HG02610 (cell line): ENCODE measurements around the gene VPS35L.

Source experiments
- ATAC-seq: cut with Tn5 transposase; IDR thresholded peaks from one replicate; pipeline ENCODE4 v1.9.1; 2021; ENCODE audit warnings: mild to moderate bottlenecking, moderate library complexity; ENCODE audit not compliant: unreplicated experiment

Gene VPS35L, protein sequence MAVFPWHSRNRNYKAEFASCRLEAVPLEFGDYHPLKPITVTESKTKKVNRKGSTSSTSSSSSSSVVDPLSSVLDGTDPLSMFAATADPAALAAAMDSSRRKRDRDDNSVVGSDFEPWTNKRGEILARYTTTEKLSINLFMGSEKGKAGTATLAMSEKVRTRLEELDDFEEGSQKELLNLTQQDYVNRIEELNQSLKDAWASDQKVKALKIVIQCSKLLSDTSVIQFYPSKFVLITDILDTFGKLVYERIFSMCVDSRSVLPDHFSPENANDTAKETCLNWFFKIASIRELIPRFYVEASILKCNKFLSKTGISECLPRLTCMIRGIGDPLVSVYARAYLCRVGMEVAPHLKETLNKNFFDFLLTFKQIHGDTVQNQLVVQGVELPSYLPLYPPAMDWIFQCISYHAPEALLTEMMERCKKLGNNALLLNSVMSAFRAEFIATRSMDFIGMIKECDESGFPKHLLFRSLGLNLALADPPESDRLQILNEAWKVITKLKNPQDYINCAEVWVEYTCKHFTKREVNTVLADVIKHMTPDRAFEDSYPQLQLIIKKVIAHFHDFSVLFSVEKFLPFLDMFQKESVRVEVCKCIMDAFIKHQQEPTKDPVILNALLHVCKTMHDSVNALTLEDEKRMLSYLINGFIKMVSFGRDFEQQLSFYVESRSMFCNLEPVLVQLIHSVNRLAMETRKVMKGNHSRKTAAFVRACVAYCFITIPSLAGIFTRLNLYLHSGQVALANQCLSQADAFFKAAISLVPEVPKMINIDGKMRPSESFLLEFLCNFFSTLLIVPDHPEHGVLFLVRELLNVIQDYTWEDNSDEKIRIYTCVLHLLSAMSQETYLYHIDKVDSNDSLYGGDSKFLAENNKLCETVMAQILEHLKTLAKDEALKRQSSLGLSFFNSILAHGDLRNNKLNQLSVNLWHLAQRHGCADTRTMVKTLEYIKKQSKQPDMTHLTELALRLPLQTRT

DNA sequence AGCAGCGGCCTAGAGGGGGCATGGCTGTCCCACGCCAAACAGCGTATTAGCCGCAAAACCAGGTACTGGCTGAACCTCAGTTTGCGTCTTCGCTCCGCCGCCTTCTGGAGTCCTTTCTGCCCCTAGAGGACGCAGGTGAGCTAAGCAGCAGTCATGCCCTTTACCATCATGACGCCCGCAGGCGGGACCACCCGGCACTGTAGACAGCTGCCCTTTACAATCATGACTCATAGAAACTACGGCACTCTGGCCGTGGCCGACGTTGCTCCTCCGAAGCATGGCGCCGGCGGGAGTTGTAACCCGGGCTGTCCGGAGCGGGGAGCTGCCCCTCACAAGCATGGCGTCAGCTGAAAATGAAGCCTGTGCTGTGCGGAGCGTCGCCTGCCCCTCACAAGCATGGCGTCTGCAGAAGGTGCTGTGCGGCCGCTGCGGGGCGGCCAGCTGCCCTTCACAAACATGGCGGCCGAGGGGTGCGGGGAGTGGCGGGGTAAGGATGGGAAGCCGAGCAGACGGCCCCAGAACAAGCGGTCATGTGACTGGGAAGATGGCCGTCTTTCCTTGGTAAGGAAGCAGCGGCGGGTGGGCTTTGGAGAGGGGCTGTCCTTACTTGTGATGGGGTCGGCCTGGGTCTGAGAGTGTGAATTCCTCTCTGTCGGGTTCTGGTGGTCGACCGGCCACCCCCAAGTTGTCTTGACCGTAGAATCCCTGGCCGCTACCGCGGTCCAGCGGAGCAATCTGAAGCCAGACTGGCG, at the start of gene VPS35L:
Gene VPS35L (plus strand): TSS at position 518 of the 752 bp plus-strand sequence. CDS start 27 bp downstream, at position 545.
- ATAC-seq, result peak; percentile 97

DNA sequence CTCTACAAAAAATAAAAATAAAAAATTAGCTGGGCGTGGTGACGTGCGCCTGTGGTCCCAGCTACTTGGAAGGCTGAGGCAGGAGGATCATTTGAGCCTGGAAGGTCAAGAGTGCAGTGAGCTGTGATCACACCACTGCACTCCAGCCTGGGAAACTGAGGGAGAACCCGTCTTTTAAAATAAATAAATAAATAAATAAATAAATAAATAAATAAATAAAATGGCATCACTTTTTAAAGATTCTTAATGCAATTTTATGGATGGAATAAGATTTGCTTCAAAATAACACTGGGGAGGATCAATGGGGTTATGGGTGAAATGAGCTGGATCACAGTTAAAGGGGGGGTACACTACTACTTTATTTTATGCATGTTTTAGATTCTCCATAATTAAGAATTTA, 48.5 kb upstream of the VPS35L start:
- no peak for ATAC-seq

DNA sequence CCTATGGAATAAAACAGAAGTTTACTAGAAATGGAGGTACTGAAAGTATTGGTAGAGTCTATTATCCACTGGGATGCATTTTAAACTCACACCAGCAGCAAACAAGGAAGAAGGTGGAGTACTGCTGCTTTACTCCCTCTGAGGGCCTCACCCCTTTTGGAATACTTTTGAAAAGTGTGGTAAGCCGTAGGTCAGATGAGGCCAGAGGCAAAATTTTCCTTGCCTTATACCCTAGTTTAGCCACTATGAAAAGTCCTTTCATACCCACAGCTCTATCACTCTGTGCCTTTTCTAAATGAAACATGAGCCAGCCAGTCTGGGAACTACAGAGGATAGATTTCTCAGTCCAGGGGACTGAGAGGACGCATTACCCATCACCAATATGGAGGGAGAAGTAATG, 47.6 kb upstream of the VPS35L start:
- no peak for ATAC-seq

DNA sequence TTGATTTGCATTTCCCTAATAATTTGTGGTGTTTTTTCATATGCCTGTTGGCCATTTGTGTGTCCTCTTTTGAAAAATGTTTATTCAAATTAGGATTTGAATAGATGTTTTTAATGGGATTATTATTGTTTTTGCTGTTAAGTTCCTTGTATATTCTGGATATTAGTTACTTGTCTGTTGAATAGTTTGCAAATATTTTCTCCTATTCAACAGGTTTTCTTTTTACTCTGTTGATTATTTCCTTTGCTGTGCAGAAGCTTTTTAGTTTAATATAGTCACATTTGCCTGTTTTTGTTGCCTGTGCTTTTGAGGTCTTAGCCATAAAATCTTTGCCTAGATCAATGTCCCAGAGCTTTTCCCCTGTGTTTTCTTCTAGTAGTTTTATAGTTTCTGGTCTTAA, 43.2 kb upstream of the VPS35L start:
- ATAC-seq, result no peak

DNA sequence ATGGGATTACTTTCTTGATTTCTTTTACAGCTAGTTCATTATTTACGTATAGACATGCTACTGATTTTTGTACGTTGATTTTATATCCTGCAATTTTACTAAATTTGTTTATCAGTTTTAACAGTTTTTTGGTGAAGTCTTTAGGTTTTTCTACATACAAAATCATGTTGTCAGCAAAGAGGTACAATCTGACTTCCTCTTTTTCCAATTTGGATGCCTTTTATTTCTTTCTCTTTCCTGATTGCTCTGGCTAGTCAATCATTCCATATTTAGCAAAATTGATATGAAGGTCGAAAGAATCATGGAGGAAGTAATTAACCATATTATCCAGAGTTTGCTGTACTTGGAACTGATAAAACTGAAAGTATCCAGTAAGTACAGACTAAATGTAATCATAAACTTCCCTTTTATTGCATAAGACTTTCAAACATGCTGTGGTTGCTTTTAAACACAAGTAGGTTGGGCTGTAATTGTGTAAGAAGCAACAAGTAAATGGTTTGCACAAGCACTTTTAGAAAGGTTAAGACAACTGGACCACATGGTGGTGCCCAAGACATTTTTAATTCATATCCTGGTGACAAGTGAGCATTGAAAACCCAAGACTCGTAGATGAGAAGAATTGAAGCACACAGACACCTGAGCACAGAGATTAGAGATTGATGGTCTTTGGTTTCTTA, 42.0 kb upstream of the VPS35L start:
- ATAC-seq, result no peak

DNA sequence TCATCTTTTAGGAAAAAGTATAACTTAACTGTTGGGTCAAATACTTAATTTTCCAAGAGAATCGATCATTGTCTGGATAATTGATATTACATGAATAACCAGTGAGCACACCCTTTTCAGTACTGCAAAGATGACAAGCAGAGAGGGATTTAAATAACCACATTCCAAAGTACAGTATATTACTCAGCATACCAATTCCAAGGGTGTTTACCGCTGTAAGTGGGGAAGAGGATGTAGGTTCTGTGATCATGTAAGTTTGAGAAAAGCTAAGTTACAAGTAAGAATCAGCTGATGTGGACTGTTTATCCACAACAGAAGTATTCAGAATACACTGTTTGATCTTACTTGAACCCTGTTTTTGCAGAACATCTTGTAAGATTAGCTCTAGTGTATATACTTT, 39.7 kb upstream of the VPS35L start:
- no peak for ATAC-seq

DNA sequence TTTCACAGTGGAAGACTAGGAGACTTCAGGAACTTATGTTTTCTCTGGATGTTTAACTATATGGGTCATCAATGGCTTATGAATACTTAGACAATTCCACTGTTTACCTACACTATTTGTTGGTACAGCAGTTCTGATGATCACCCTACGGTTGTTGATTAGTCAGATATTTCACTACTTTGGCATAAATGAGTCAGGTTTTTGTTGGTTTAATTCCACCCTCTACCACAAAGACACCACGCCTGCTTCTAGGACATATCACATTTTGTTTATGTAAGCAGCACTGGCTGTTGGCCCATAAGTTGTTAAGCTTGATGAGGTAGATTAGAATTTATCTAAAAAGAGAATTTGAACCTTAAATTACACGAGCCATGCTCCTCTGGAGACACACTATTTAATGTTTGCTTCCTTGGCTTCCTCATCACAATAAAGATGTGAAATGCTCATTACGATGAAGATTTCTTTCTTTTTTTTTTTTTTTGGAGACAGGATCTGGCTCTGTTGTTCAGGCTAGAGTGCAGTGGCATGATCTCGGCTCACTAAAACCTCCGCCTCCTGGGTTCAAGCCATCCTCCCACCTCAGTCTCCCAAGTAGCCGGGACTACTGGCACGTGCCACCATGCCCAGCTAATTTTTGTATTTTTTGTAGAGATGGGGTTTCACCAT, 37.9 kb upstream of the VPS35L start:
- ATAC-seq, result no peak

DNA sequence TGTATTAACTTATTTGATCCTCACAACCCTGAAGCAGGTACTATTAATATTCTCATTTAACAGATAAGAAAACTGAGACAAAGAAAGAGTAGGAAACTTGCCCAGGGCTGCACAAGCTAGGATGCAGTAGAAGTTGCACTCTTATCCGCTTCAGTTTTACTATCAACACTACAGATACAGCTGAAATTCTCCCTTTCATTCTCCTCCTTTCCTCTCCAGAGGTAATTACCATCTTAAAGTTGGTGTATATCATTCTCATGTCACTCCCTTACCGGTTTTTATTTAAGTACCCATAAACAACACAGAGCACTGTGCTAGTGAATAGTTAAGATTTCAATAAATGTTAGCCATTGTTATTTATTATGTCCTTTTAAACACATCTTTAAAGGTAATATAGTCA, 37.1 kb upstream of the VPS35L start:
- no peak for ATAC-seq

DNA sequence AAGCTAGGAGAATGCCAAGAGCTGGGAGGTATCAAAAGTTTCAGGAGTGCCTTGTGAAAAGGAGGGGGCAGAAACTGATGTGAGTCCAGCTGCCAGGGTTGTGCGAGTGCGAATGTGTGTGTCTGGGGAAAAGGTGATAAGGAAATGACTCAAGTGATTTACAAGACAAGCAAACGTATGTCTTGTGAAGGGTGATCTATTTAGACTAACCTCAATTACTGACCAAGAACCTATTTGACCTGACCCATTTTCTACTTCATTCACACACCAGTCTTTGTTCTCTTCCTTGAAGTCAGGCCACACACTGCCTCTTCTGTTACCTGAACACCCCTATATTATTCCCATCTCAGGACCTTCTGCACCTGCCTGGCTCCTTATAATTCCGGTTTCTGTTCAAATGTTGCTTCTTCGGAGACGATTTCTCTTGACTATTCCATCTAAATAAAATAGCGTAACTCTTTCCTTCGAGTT, 34.6 kb upstream of the VPS35L start:
- no peak for ATAC-seq

DNA sequence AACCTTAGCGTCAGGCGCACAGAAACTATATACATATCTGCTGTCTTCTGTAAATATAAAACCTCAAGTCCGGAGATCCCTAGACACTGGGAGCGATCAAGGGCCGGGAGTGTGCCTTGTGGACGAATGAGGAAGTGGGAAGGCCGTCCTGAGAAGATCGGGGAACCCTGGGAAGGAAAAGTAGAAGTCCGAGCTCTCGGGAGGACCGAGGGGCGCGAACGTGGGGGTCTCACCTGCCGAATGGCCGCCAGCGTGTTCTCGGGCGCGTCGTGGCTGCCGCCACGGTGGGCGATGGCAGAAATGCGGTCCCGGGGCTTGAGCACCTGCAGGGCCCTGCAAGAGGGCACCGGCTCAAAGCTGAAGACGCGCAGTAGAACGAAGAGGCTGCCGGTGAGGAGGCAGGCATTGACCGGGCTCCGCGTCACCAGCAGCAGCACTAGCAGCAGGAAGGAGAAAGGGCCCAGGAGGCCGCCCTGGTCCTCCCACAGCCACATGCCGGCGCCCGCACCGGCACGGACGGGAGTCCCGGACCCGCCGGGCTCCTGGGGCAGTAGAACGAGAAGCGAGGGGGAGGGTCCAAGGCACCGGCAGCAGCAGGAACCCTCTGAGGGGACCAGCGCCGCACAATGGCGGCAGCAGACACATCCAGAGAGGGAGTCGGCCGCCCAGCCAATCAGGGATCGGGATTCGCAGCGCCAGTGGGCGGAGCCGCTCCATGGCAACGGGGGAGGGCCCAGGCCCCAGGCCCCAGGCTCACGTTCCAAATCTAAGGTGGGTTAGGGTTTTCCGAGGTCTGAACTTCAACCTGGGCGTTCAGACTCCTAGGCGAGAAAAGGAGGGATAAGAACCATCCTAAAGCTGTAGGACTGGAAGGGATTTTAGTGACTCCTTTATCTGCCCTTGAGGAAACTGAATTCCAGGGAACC, 33.8 kb upstream of the VPS35L start, which contains the start of gene GDE1:
Gene GDE1 (minus strand): TSS at position 628 of the 926 bp plus-strand sequence. CDS start 134 bp downstream, at position 494.
- peak; percentile 78 for ATAC-seq

DNA sequence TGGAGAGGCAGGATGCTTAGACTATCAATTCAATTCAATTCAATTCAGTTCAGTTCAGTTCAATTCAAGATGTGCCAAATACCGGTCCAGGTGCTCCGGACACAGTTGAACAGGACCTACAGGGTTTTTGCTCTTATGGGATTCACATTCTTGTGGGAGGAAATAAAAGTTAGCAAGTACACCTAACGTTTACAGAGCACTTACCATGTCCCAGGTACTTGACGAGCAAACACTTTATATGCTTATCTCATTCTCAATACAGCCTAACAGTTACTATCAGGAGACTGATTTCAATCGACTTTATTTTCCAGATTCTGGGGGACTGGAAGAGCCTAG, 33.1 kb upstream of the VPS35L start:
- ATAC-seq, result no peak

DNA sequence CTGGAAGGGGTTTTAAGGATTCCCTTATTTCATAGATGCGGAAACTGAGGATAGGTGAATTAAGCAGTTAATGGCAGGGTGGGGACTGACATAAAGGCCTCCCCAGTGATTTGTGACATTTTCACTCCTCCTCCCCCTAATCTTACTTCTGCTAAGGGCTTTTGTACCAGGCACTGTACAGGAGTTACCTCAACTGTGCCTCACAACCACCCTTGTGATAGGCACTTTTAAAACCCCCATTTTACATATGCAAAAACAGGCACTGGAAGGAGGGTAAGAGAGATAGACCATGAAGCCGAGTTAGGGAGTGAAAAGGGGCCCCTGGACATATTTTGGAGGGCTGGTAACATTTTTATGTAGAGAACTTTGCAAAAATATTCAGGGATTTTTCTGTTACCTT, 32.7 kb upstream of the VPS35L start:
- ATAC-seq, result no peak

DNA sequence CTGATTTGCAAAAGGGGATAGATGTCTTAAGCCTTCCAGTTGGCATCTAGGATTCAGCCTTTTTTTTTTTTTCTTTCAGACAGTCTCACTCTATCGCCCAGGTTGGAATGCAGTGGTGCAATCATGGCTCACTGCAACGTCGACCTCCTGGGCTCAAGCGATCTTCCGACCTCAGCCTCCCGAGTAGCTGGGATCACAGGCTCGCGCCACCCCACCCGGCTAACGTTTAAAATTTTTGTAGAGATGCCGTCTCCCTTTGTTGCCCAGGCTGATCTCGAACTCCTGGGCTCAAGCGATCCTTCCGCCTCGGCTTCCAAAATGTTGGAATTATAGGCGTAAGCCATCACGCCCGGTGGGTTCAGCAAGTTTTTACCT, 32.3 kb upstream of the VPS35L start:
- ATAC-seq, result no peak

DNA sequence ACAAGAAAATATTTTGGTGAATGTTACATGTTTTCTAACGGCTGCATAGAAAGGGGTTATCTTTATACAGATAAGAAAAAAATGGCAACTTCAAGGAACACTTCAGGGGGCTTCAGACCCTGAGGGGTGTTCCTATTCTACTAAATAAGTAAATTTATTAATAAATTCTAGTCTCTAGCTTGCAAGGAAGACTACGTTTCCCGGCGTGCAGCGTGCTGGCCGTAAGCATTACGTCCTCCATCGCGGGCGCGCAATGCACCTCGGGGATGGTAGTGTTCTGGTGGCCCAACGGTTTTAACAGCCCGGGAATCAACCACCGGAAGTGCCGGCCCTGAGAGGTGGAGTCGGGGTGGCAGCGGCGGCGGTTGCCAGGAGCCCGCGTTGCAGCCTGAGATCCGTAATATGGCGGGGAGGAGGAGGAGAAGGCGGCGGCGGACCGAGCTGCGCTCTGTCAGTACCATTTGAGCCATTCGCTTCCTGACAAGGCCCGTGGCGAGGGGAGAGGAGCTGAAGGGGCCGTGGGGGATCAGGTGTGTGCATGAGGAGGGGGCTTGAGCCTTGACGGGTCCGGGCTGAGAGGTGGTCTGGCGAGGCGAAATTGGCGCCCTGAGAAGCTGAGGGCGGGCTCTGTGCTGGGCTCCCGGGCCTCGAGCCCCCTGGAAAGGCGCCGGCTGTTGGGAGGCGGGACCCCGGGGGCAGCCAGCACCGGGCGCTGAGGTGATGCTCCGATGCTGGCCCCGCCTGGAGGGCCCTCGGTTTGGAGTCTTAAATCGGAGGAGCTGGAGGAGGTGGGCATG, 31.7 kb upstream of the VPS35L start, which contains the start of gene CCP110:
Gene CCP110 (plus strand): TSS at position 384 of the 797 bp plus-strand sequence. CDS start 3,940 bp downstream, outside the sequence.
- peak; percentile 68 for ATAC-seq

DNA sequence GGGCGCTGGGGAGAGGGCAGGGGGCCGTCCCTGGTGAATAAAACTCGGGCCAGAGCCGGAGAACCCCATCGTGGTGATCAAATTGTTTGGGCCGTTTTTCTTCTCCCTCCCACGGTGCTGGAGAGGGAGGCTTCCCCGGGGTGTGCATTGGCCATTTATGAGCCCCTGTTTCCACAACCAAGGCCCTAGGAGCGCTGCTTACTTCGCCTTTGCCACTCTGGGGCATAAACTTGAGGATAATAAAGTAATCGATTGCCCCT, 31.2 kb upstream of the VPS35L start:
- no peak for ATAC-seq

DNA sequence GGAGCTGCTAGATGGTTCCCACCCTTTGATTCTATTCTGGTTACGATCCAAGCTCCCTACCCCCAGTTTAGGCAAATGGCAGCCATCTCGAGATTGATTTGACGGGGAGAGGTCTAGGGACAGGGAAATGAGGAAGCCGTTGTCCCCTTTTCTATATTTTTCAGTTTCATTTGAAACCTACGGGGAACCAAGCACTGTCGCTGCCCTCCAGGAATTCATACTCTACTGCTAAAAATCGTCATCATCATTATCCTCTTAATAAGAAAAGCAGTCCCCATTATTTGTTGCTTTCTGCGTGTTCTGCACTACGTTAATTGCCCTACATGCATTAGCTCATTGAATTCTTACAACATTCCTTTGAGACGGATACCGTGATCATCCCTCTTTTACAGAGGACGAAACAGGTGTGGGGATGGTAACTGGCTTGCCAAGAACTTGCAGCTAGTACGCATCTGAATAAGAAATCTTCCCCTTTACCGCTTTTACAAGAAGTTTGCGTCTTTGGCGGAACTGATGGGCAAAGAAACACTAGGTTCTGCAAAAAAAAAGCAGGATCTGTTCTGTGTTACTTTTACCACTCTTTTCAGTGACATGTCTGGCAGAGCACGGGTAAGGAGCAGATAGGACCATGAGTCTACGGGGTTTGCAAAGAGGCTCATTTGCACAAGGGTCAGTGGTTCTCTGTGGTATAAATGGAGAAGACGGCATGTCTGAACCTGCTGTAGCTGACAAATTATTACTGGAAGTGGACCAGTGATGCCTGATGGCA, 30.7 kb upstream of the VPS35L start:
- ATAC-seq, result no peak

DNA sequence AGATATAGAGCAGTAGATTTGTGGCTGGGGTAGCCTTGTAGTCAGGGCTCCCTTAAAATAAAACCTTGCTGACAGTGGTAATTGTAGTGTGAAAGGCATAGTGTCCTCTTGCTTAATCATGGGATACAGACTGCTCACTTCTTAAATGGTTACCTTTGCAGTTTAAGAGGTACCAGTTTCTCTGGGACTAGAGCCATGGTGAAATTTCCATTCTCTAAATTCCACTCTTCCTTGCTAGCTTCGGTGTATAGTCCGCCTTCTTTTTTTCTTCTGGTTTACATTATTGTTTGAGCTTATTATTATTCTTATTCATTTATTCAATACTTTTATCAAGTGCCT, 30.1 kb upstream of the VPS35L start:
- no peak for ATAC-seq

DNA sequence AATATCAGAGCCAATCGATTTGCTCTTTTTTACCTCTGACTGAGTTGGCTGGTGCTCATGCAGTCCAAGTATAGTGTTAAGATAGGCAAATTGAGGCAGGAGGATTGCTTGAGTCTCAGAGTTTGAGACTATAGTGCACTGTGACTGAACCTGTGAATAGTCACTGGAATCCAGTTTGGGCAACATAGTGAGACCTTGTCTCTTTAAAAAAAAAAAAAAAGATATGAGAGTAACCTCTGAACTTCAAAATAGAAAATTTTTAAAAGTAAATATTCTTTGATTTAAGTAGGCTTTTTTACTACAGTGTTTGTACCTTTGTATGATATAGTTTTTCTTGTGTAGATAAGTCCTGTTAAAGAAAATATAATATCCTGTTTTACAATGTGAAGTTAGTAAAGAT, 28.3 kb upstream of the VPS35L start:
- no peak for ATAC-seq
